GM12878 (cell line): Measurements from ENCODE around the gene ARHGAP5. TPM values are rescaled to one million over a fixed set of nuclear protein-coding genes. Genes with fewer than 3 reads are reported as not detected.

ENCODE experiments used
- ATF7 ChIP-seq: fragments of 450-650 bp; IDR thresholded peaks from 2 replicates; pipeline ENCODE4 v1.6.1; 2016; ENCODE audit warnings: low read depth, mild to moderate bottlenecking
- CBX5 ChIP-seq: sonication (generic); IDR thresholded peaks from 2 replicates; pipeline ENCODE4 v1.6.1; 2016; ENCODE audit warnings: low read depth, moderate library complexity, mild to moderate bottlenecking, inconsistent platforms
- CHD4 ChIP-seq: fragments of 200-600 bp; sonication (generic); IDR thresholded peaks from 2 replicates; pipeline ENCODE4 v1.6.1; 2016; ENCODE audit warnings: mild to moderate bottlenecking
- DPF2 ChIP-seq: fragments of 450-650 bp; IDR thresholded peaks from 2 replicates; pipeline ENCODE4 v1.6.1; 2017; ENCODE audit warnings: mild to moderate bottlenecking
- EGR1 ChIP-seq, 2 experiments: IDR thresholded peaks; 1 replicate in 1 of 2; 2 replicates in 1 of 2; pipeline ENCODE4 v1.6.1; 2011 to 2012; ENCODE audit warnings: low read depth in 2 of 2, low read length in 2 of 2, borderline replicate concordance in 1 of 2, mild to moderate bottlenecking in 1 of 2, moderate library complexity in 1 of 2
- ELK1 ChIP-seq: IDR thresholded peaks from 2 replicates; pipeline ENCODE4 v1.6.1; 2012; ENCODE audit warnings: low read depth, low read length, improper control_type of control experiment
- HCFC1 ChIP-seq: fragments of 150-350 bp; IDR thresholded peaks from 2 replicates; pipeline ENCODE4 v1.6.1; 2014; ENCODE audit warnings: low read length
- HDGF ChIP-seq: fragments of 450-650 bp; IDR thresholded peaks from 2 replicates; pipeline ENCODE4 v1.6.1; 2016; ENCODE audit warnings: antibody characterized with exemption
- IKZF1 ChIP-seq: fragments of 450-650 bp; conservative IDR thresholded peaks from 2 replicates; pipeline ENCODE4 v1.6.1; 2017; ENCODE audit warnings: antibody characterized with exemption, mild to moderate bottlenecking
- IRF3 ChIP-seq: fragments of 450-650 bp; IDR thresholded peaks from 2 replicates; pipeline ENCODE4 v1.6.1; 2014; ENCODE audit warnings: mild to moderate bottlenecking
- JUND ChIP-seq: IDR thresholded peaks from 2 replicates; pipeline ENCODE4 v1.6.1; 2012; ENCODE audit warnings: low read depth, mild to moderate bottlenecking, low read length, improper control_type of control experiment, moderate library complexity
- KDM1A ChIP-seq: fragments of 200-600 bp; sonication (generic); IDR thresholded peaks from 2 replicates; pipeline ENCODE4 v1.6.1; 2016; ENCODE audit warnings: borderline replicate concordance
- MAX ChIP-seq: IDR thresholded peaks from 2 replicates; pipeline ENCODE4 v1.6.1; 2012; ENCODE audit warnings: low read depth, low read length, improper control_type of control experiment
- NFIC ChIP-seq: IDR thresholded peaks from 2 replicates; pipeline ENCODE4 v1.6.1; 2012; ENCODE audit warnings: low read depth, mild to moderate bottlenecking, inconsistent platforms, low read length, moderate library complexity
- NRF1 ChIP-seq: conservative IDR thresholded peaks from 2 replicates; pipeline ENCODE4 v1.6.1; 2011; ENCODE audit warnings: mild to moderate bottlenecking, low read depth, low read length, improper control_type of control experiment
- PAX8 ChIP-seq: fragments of 450-650 bp; IDR thresholded peaks from 2 replicates; pipeline ENCODE4 v1.6.1; 2017; ENCODE audit warnings: mild to moderate bottlenecking, moderate library complexity
- RB1 ChIP-seq: fragments of 450-650 bp; formaldehyde crosslinking; IDR thresholded peaks from 2 replicates; pipeline ENCODE4 v1.6.1; 2017; ENCODE audit warnings: mild to moderate bottlenecking, borderline replicate concordance
- SKIL ChIP-seq: fragments of 450-650 bp; IDR thresholded peaks from 2 replicates; pipeline ENCODE4 v1.6.1; 2017; ENCODE audit warnings: mild to moderate bottlenecking, low read depth, inconsistent platforms; ENCODE audit not compliant: poor library complexity, severe bottlenecking
- SMARCA5 ChIP-seq: fragments of 450-650 bp; IDR thresholded peaks from 2 replicates; pipeline ENCODE4 v1.6.1; 2017; ENCODE audit warnings: mild to moderate bottlenecking
- SP1 ChIP-seq: IDR thresholded peaks from one replicate; pipeline ENCODE4 v1.6.1; 2011; ENCODE audit warnings: low read depth, low read length
- SPI1 ChIP-seq: IDR thresholded peaks from 2 replicates; pipeline ENCODE4 v1.6.1; 2011; ENCODE audit warnings: low read depth, mild to moderate bottlenecking, low read length, moderate library complexity, borderline replicate concordance; ENCODE audit not compliant: insufficient read depth
- SREBF1 ChIP-seq: IDR thresholded peaks from 2 replicates; pipeline ENCODE4 v1.6.1; 2012; ENCODE audit warnings: mild to moderate bottlenecking, low read length
- STAT1 ChIP-seq: fragments of 450-650 bp; conservative IDR thresholded peaks from 2 replicates; pipeline ENCODE4 v1.6.1; 2014; ENCODE audit warnings: antibody characterized with exemption, mild to moderate bottlenecking
- STAT3 ChIP-seq: IDR thresholded peaks from 2 replicates; pipeline ENCODE4 v1.6.1; 2011; ENCODE audit warnings: low read depth, low read length, improper control_type of control experiment
- SUZ12 ChIP-seq: fragments of 200-600 bp; sonication (generic); IDR thresholded peaks from one replicate; pipeline ENCODE4 v1.6.1; 2018; ENCODE audit warnings: antibody characterized with exemption, mild to moderate bottlenecking; ENCODE audit not compliant: unreplicated experiment
- YBX1 ChIP-seq: fragments of 450-650 bp; IDR thresholded peaks from 2 replicates; pipeline ENCODE4 v1.6.1; 2016; ENCODE audit warnings: antibody characterized with exemption
- YY1 ChIP-seq: IDR thresholded peaks from 2 replicates; pipeline ENCODE4 v1.6.1; 2011; ENCODE audit warnings: low read depth, mild to moderate bottlenecking, low read length
- polyA plus RNA-seq, 11 experiments: library from polyadenylated mRNA; depleted of rRNA in 4 of 11; unstranded in 6 of 11; stranded (reverse) in 5 of 11; fragments of >200 nt; fragmentation: Nextera tagmentation in 4 of 11; fragmentation: Illumina TruSeq in 1 of 11; extraction: Ambion mirVana in 4 of 11; extraction: Trizol in 1 of 11; gene quantifications; 1 replicate in 1 of 11; 2 replicates in 10 of 11; pipeline versions ENCODE4 v1.2.1 to v1.2.3, GENCODE V29; 2011 to 2016; ENCODE audit warnings: inconsistent platforms in 2 of 11, missing spikeins in 2 of 11, low read depth in 1 of 11
- total RNA-seq, 4 experiments: library from RNA; depleted of rRNA in 3 of 4; stranded (reverse); fragments of >200 nt in 3 of 4; fragmentation: Illumina TruSeq in 1 of 4; extraction: Trizol in 1 of 4; gene quantifications; 2 replicates each; pipeline versions ENCODE4 v1.2.1 to v1.2.3, GENCODE V29; 2013 to 2021
- TF ChIP-seq, protein P1 (sequence below): IDR thresholded peaks from 2 replicates; pipeline ENCODE4 v1.6.1; 2011; ENCODE audit warnings: mild to moderate bottlenecking, low read depth, low read length, moderate library complexity; ENCODE audit not compliant: insufficient replicate concordance

ARHGAP5 gene
- total and polyA plus RNA-seq, 10 of the 15 experiments (the other 5 are each of a cell fraction or from before 2014, with no cell fraction given) = 0.91 to 19.6 (median 7.2) TPM

DNA sequence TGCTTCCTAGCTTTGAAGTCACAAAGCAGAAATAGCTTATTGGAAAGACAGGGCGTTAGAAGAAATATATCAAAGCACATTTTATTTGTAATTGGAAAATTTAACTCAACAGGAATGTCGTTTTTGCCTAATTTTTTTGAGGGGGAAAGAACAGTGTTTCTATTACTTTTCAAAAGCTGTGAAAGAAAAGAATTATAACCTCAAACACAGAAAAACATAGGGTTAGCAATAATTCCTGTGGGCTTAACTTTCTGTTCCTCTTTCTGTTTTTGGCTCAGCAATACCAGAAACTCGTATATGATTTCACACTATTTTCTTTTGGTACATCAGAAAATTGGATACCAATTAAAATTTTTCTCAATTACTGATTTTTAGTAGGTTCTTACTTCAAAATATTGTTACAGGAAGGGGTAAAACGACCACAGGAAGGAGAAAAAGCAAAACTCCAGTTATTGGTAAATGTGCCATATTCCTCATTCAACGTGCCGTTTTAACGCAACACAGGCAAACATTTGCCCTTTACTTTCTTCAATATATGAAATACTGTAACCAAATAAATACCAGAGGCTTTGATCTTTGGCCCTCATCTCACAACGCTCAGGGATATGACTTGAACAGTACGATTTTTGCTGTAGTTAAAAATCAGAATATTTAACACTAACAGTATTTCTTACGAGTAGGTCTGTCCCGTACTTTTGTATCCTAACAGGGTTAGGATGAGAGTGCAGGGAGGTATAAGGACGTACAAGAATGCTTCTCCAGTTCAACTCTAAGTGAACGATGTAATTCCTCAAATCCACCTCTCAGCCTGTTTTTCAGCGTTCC, 123.5 kb downstream of the ARHGAP5 start (continued):
- TF ChIP-seq ATF7 = 0 out of 2 replicates have a peak, but pooled peaks have one; percentile 36
- TF ChIP-seq EGR1 (IDR thresholded peaks at IDR 0.05; ENCODE audit: borderline replicate concordance in 1 of 2, low read depth in 2 of 2, low read length in 2 of 2) = no peak
- TF ChIP-seq NFIC = peak; percentile 75
- TF ChIP-seq RB1 = no peak
- TF ChIP-seq PAX8 = peak; percentile 44; the same call in 1 of the 2 replicates
- no peak for TF ChIP-seq SMARCA5
- no peak for TF ChIP-seq NRF1
- no peak for TF ChIP-seq MAX
- no peak for TF ChIP-seq KDM1A
- peak; percentile 96 for TF ChIP-seq SPI1
- TF ChIP-seq CHD4 = no peak
- no peak for TF ChIP-seq JUND
- TF ChIP-seq SREBF1 = no peak
- no peak for TF ChIP-seq HCFC1
- no peak for TF ChIP-seq ELK1
- TF ChIP-seq HDGF = no peak
- TF ChIP-seq DPF2 = peak; percentile 86
- no peak for TF ChIP-seq STAT1
- TF ChIP-seq SUZ12 = no peak
- peak; percentile 73 for TF ChIP-seq IKZF1
- TF ChIP-seq SP1 = no peak
- peak; percentile 75 for TF ChIP-seq SKIL
- TF ChIP-seq YBX1 = no peak
- TF ChIP-seq, protein P1, sequence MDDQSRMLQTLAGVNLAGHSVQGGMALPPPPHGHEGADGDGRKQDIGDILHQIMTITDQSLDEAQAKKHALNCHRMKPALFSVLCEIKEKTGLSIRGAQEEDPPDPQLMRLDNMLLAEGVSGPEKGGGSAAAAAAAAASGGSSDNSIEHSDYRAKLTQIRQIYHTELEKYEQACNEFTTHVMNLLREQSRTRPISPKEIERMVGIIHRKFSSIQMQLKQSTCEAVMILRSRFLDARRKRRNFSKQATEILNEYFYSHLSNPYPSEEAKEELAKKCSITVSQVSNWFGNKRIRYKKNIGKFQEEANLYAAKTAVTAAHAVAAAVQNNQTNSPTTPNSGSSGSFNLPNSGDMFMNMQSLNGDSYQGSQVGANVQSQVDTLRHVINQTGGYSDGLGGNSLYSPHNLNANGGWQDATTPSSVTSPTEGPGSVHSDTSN = no peak
- TF ChIP-seq IRF3 = no peak
- TF ChIP-seq YY1 = no peak
- TF ChIP-seq CBX5 = no peak
- TF ChIP-seq STAT3 = no peak
